A549 (cell line): Measurements from ENCODE around the gene MGAT5B.

Experiments
- CTCF ChIP-seq: fragments of >200 bp; sonication (Bioruptor Twin); formaldehyde crosslinking; IDR thresholded peaks from 3 replicates; pipeline ENCODE4 v1.5.1; 2016
- EP300 ChIP-seq, 2 experiments: fragments of >200 bp; sonication (Bioruptor Twin); formaldehyde crosslinking; IDR thresholded peaks; 2 replicates in 1 of 2; 3 replicates in 1 of 2; pipeline ENCODE4 v1.6.1; 2016 to 2017
- GATA3 ChIP-seq: IDR thresholded peaks from 2 replicates; pipeline ENCODE4 v1.6.1; 2012; ENCODE audit warnings: borderline replicate concordance
- TFCP2L1 ChIP-seq: fragments of 250-450 bp; sonication (Bioruptor Pico); IDR thresholded peaks from 2 replicates; pipeline ENCODE4 v1.5.0; 2021; ENCODE audit warnings: mild to moderate bottlenecking

GRCh38 chr17:76940295-76940694 is 72.1 kb downstream of the MGAT5B start:
- no peak for TF ChIP-seq GATA3
- TF ChIP-seq EP300 (IDR thresholded peaks at IDR 0.05): no peak
- no peak for TF ChIP-seq CTCF
- TF ChIP-seq TFCP2L1 (CRISPR knock-in tag): no peak
